NOMO-1 treated with DMSO at 0.1 percent for 48 hours (cell line): ENCODE results near the gene ZNFX1.
"Not testable (repeated sequence)": the region's sequence is repeated elsewhere in the genome, so short reads cannot be mapped to it uniquely, and the experiment has no call there.

ENCODE experiments used
- DNase-seq: peaks from one replicate; lab custom pipeline; 2025; ENCODE audit not compliant: unreplicated experiment; lab: John Stamatoyannopoulos, UW

Gene ZNFX1

GRCh38 chr20:49278036-49278817 lies at the start of gene ZNFX1:
ZNFX1 (minus strand) TSS chr20:49278057; CDS start chr20:49275839, 2,218 bp downstream.
- DNase-seq: peak; percentile 99

- no peak for DNase-seq
Measured at GRCh38 chr20:49326026-49326425, 48.2 kb upstream of the ZNFX1 start.

GRCh38 chr20:49324306-49324705 lies 46.4 kb upstream of the ZNFX1 start:
- no peak for DNase-seq

DNA sequence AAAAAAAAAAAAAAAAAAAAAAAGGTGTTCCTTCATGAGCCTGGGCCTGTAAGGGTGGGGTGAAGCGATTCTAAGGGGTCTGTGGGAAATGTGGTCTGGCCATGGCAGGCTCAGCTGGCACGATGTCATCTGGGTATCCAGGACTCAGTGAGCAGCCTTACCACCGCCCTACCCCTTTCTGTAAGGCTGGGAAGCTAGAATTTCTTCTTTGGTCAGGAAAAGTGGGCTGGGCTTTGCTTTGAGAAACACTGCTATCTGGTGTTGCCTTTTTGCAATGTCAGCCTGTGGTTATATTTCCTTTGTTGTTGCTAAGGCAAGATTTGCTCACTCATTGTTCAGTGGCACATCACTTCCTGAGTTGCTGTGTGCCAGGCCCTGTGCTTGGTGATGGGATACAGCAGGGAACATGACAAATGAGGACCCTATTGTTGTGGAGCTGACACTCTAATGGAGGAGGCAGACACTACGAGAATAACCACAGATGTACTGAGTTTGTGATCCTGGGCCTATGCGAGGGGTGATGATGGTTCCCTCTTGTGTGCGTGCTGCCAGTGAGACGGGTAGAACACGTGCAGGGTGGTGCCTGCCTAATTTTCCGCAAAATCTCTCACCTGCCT lies 45.9 kb upstream of the ZNFX1 start:
- DNase-seq: peak; percentile 74

DNA sequence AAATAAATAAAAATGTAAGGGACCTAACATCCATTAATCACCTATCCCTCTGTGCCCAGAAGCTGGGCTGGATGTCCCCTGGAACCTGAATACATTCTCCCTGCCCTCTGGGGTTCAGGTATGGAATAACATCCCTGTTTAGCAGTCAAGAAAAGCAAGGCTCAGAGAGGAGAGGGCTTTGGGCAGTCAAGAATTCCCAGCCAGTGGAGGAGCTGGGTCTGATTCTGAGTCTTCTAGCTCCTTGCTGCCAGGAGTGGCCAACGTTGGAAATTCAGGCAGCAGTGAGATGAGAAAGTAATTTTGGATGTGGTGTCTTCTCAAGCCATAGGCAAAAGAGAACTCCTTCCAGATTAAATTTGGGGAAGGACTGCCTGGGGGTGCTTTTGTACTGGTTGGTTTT lies 42.6 kb upstream of the ZNFX1 start:
- no peak for DNase-seq

GRCh38 chr20:49319208-49319809 lies 41.5 kb upstream of the ZNFX1 start:
- DNase-seq: no peak

GRCh38 chr20:49318430-49319207 lies 40.8 kb upstream of the ZNFX1 start:
- DNase-seq: no peak

- no peak for DNase-seq
Measured at GRCh38 chr20:49318091-49318429, 40.2 kb upstream of the ZNFX1 start.

GRCh38 chr20:49316704-49317103 lies 38.8 kb upstream of the ZNFX1 start:
- DNase-seq: no peak

DNA sequence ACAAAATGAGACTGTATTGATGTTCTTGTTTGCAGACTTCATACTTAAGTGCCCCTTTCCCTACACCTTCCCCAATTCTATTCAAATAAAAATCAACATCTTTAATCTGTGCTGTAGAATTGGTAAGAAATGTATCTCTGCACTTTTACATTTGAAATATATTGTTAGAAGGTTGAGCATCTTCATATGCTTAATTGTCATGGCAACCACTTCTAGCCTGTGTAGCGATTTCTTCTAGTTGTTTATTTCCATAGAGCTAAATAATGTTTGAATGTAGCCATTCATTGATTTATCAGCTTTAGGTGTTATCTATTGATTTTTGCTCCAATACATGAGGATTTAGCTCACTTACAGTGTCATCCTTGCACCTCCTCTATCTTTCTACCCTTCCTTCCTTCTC lies 37.7 kb upstream of the ZNFX1 start:
- no peak for DNase-seq

DNA sequence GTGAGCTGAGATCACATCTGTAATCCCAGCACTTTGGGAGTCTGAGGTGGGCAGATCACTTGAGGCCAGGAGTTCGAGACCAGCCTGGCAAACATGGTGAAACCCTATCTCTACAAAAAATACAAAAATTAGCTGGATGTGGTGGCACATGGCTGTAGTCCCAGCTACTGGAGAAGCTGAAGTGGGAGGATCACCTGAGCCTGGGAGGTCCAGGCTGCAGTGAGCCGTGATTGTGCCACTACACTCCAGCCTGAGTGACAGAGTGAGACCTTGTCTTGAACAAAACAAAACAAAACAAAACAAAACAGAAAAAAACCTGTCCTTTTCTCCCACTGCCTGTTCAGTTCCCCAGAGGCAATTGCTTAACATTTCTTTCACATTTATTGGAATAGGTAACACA lies 36.2 kb upstream of the ZNFX1 start:
- not testable (repeated sequence) for DNase-seq

- DNase-seq: no peak
Measured at GRCh38 chr20:49313283-49313682, 35.4 kb upstream of the ZNFX1 start.

- DNase-seq: no peak
Measured at GRCh38 chr20:49312661-49313060, 34.8 kb upstream of the ZNFX1 start.

DNA sequence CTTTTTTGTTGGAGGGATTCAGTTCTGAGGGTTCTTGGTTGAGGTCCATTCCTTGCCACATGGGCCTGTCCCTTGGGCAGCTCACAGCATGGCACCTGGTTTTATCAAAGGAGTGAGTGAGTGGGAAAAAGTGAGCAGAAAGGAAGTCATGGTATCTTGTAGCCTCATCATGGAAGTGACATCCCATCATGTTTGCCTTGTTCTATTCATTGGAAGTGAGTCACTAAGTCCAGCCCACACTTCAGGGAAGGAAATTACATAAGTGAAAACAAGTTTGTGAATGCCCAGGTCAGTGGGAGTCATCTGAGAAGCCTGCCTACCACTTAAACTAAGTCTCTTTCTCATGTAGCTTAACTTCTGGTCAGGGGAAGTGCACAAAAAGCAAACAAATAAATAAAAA lies 32.8 kb upstream of the ZNFX1 start:
- DNase-seq: no peak

GRCh38 chr20:49308875-49309274 lies 31.0 kb upstream of the ZNFX1 start:
- no peak for DNase-seq

DNA sequence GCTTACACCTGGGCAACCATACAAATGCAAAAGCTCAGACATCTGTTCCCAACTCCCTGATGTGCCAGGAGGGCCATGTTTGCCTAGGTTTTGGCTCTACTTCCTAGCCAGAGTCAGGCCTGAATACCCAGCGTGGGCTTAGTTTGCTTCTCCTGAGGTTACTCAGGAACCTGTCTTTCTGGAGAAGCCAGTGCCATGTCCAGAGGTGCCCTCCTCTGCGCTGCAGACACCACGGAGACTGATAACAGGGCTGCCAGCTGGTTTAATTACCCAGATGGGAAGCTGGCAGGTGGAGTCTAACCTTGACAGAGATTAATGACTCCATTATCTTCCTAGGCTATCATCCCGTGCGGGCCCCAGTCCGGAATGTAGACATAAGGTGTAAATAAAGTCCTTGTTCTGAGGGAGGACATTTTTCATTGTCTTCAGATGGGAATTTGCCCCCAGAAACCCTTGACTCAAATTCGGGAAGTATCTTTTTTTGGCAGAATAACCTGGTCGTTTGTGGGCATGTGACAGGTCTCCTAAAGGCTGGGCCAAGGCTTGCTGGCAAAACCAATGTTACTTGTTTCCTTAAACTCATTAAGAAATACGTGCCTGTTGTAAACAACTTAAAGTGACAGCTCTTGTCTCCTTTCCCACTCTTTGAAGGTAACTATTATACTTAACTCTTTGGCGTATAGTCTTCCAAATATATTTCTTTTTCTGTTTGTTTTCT lies 29.2 kb upstream of the ZNFX1 start:
- no peak for DNase-seq

DNA sequence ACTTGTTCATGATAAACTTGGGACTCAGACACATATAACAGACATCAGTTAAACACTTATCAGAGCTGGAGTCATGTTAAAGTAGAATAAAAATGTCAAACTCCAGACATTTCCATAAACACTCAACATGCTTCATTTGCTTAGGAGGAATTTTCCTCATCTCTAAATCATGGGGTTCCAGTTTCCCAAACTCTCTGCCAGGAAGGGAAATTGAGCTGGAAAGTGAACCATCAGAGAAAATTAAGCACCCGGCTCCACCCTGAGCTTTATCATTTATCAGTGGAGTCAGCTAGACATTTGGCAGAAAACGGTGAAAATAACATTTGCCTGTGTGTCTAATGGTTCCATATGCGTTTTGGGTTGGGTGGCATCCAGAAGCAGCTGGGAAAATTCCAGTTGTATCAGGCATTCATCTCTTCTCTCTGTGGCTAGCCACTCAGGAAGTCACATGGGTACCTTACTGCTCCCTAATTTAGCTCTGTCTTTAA lies 25.3 kb upstream of the ZNFX1 start:
- DNase-seq: no peak

- DNase-seq: peak; percentile 73
Measured at GRCh38 chr20:49297605-49298530, 20.0 kb upstream of the ZNFX1 start.

- DNase-seq: not testable (repeated sequence)
Measured at GRCh38 chr20:49294002-49294654, 16.3 kb upstream of the ZNFX1 start.
